Prostate gland (tissue), 2 donors: ENCODE results near the gene PER2.

Experiments
- POLR2A ChIP-seq: fragments of 450-650 bp; IDR thresholded peaks from one replicate; pipeline ENCODE4 v1.6.1; 2016; ENCODE audit warnings: antibody characterized with exemption, mild to moderate bottlenecking
- POLR2AphosphoS5 ChIP-seq: sonication (generic); formaldehyde crosslinking; IDR thresholded peaks from one replicate; pipeline ENCODE4 v1.6.1; 2017; ENCODE audit warnings: antibody characterized with exemption
- TF ChIP-seq, protein P1 (sequence below), 4 experiments: fragments of 200-600 bp in 2 of 4; fragments of 450-650 bp in 2 of 4; sonication (generic) in 2 of 4; IDR thresholded peaks; 1 replicate in 3 of 4; 2 replicates in 1 of 4; pipeline ENCODE4 v1.5.1; 2016 to 2019; ENCODE audit warnings: antibody characterized with exemption in 4 of 4, mild to moderate bottlenecking in 2 of 4, moderate library complexity in 2 of 4

DNA sequence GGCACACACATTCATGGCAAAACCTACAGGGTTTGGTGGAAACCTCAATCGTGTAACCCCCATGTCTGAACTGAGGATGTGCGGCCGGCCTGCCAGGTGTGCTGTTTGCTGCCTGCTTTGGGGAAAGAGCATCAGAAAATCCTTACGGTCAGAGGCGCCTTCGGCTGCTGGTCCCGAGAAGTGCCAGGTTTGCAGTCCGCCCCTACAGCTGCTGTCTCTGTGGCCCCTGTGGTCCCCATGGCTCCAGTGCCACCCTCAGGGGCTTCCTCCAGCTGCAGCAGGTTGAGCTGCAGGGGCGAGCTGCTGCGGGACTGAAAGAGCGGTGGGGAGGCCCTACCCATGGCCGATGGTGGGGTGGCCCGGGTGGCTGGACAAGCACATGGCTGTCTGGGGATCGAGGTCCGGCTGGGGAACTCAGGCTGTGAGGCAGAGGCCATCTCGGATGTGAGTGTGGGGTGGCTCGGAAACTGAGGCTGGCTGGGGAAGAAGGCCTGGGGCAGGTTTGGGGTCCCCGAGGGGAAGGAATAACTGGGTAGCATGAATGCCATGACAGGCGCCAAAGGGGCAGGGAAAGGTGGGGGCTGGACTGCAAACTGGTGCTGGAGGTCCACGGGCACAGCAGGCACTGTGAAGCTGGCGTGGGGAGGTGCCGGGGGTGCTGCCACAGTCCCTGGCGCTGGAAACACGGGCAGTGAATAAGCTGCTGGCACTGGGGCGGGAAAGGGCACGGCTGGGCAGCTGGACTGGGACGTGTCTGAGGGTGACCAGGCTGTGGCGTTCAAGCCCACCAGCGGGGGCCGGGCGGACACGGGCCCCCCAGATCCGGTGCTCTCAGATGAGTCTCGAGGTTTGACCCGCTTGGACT lies 35.4 kb downstream of the PER2 start:
- TF ChIP-seq, protein P1, sequence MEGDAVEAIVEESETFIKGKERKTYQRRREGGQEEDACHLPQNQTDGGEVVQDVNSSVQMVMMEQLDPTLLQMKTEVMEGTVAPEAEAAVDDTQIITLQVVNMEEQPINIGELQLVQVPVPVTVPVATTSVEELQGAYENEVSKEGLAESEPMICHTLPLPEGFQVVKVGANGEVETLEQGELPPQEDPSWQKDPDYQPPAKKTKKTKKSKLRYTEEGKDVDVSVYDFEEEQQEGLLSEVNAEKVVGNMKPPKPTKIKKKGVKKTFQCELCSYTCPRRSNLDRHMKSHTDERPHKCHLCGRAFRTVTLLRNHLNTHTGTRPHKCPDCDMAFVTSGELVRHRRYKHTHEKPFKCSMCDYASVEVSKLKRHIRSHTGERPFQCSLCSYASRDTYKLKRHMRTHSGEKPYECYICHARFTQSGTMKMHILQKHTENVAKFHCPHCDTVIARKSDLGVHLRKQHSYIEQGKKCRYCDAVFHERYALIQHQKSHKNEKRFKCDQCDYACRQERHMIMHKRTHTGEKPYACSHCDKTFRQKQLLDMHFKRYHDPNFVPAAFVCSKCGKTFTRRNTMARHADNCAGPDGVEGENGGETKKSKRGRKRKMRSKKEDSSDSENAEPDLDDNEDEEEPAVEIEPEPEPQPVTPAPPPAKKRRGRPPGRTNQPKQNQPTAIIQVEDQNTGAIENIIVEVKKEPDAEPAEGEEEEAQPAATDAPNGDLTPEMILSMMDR (IDR thresholded peaks at IDR 0.05): no peak
- no peak for TF ChIP-seq POLR2A
- TF ChIP-seq POLR2AphosphoS5: no peak
